ENCODE results near the gene DBI. TPM values are rescaled to one million over a fixed set of nuclear protein-coding genes. Genes with fewer than 3 reads are reported as not detected.

The DBI gene
- total and polyA plus RNA-seq, 2 of the 8 experiments (the other 6 are each of a cell fraction or from before 2014, with no cell fraction given) = 180 to 212 TPM

DNA sequence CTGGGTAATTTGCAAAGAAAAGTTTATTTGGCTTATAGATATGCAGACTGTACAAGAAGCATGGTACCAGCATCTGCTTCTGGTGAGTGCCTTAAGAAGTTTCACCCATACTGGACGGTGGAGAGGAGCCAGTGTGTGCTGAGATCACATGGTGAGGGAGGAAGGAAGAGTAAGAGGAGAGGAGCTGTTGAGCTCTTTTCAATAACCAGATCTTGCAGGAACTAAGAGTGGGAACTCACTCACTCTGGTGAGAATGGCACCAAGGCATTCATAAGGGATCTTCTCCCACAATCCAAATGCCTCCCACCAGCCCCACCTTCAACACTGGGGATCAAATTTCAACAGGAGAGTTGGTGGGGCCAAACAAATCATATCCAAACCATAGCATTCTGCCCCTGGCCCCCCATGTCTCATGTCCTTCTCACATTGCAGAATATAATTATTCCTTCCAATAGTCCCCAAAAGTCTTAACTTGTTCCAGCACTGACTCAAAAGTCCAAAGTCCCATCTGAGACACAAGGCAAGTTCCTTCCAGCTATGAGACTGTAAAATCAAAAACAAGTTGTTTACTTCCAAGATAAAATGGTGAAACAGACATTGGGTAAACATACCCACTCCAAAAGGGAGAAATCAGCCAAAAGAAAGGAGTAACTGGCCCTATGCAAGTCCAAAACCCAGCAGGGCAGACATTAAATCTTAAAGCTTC lies 53.2 kb downstream of the DBI start:
- WGBS, 2 experiments (ENCODE audit: extremely low coverage in 1 of 2, insufficient coverage in 1 of 2, insufficient read length in 1 of 2, insufficient replicate concordance in 2 of 2, low coverage in 1 of 2, low lambda C conversion rate in 2 of 2, missing lambda C conversion rate in 1 of 2) = 67% methylated on average over 1 of the region's 1 CpG; no CpG with 5 or more reads in 1 of the 2 experiments
- no peaks in the 10 kb centered on the region for H3K36me3 ChIP-seq (ENCODE audit: control insufficient read depth in 2 of 4, insufficient read depth in 4 of 4, low read length in 3 of 4)
- H3K79me1 ChIP-seq (ENCODE audit: low read depth, low read length) = no peaks in the 10 kb centered on the region
- H2BK12ac ChIP-seq (ENCODE audit: low read depth, low read length) = no peak overlapping the region
- no peak overlapping the region for H3K9ac ChIP-seq (replicated peaks in 1 of 4; ENCODE audit: extremely low read depth in 1 of 4, low read depth in 3 of 4, low read length in 3 of 4)
- no peaks in the 10 kb centered on the region; a peak in 1 of 7 replicates for H3K27me3 ChIP-seq (replicated peaks in 1 of 4; ENCODE audit: control insufficient read depth in 3 of 4, extremely low read depth in 1 of 4, insufficient read depth in 3 of 4, low read length in 3 of 4)
- no peak overlapping the region for H2AK5ac ChIP-seq (ENCODE audit: low read depth, low read length)
- no peak overlapping the region for H3K23ac ChIP-seq (ENCODE audit: insufficient read length)
- no peak overlapping the region for H2BK120ac ChIP-seq (replicated peaks; ENCODE audit: low read depth, low read length)
- POLR2A ChIA-PET (ENCODE audit: partially characterized antibody) = no interaction called here
- no peak overlapping the region for H2BK20ac ChIP-seq (ENCODE audit: low read length)
- FAIRE-seq (no peak), DNase-seq (ENCODE audit: low read depth in 1 of 2, low spot score in 2 of 2) (no peak)
- no peak for TF ChIP-seq TBP (IDR thresholded peaks at IDR 0.05; ENCODE audit: low read depth, low read length)
- TF ChIP-seq EP300 (IDR thresholded peaks at IDR 0.05; ENCODE audit: borderline replicate concordance in 1 of 2, low read depth in 2 of 2, low read length in 2 of 2) = no peak
- no peak for TF ChIP-seq BACH1 (IDR thresholded peaks at IDR 0.05; ENCODE audit: low read length)
- no peak for TF ChIP-seq YY1 (IDR thresholded peaks at IDR 0.05; ENCODE audit: low read depth, low read length)
- no peak for TF ChIP-seq CBX5 (IDR thresholded peaks at IDR 0.05; ENCODE audit: low read depth, low read length)
- no peak for TF ChIP-seq CREB1 (IDR thresholded peaks at IDR 0.05)
- TF ChIP-seq SIRT6 (IDR thresholded peaks at IDR 0.05; ENCODE audit: low read length) = no peak
- TF ChIP-seq CTBP2 (IDR thresholded peaks at IDR 0.05; ENCODE audit: borderline replicate concordance, insufficient read depth, insufficient read length, low read length) = no peak
- TF ChIP-seq, protein P1, sequence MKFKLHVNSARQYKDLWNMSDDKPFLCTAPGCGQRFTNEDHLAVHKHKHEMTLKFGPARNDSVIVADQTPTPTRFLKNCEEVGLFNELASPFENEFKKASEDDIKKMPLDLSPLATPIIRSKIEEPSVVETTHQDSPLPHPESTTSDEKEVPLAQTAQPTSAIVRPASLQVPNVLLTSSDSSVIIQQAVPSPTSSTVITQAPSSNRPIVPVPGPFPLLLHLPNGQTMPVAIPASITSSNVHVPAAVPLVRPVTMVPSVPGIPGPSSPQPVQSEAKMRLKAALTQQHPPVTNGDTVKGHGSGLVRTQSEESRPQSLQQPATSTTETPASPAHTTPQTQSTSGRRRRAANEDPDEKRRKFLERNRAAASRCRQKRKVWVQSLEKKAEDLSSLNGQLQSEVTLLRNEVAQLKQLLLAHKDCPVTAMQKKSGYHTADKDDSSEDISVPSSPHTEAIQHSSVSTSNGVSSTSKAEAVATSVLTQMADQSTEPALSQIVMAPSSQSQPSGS (IDR thresholded peaks at IDR 0.05; ENCODE audit: low read length) = no peak
- no peak for TF ChIP-seq GTF2F1 (IDR thresholded peaks at IDR 0.05; ENCODE audit: borderline replicate concordance, low read depth, low read length)
- H3K4me3 ChIP-seq (ENCODE audit: extremely low read depth in 1 of 4, insufficient read depth in 2 of 4, low read depth in 3 of 4, low read length in 4 of 4) = no peak overlapping the region
- H4K5ac ChIP-seq (ENCODE audit: insufficient read length, low read depth, low read length) = no peak overlapping the region
- no peak overlapping the region for H3K18ac ChIP-seq (ENCODE audit: extremely low read depth, low read length)
- H3K79me2 ChIP-seq (ENCODE audit: control insufficient read depth in 1 of 2, insufficient read depth in 2 of 2, low read length in 2 of 2) = no peaks in the 10 kb centered on the region
- H3K4me1 ChIP-seq (replicated peaks in 1 of 4; ENCODE audit: control insufficient read depth in 3 of 4, insufficient read depth in 4 of 4, low read length in 3 of 4) = no peaks in the 10 kb centered on the region
- H2BK5ac ChIP-seq (ENCODE audit: low read depth, low read length) = no peak overlapping the region
- no peak overlapping the region for H3K4ac ChIP-seq (replicated peaks; ENCODE audit: insufficient read length, low read depth, low read length)
- no peak overlapping the region for H3K4me2 ChIP-seq (ENCODE audit: insufficient read depth in 1 of 2, low read depth in 2 of 2, low read length in 2 of 2)
- H3K23me2 ChIP-seq (ENCODE audit: low read depth, low read length) = 0 out of 2 replicates have a peak, but pooled peaks cover 1% of the 10 kb centered on the region
- no peaks in the 10 kb centered on the region for H4K20me1 ChIP-seq (replicated peaks in 1 of 2; ENCODE audit: control insufficient read depth in 1 of 2, insufficient read depth in 2 of 2, low read length in 2 of 2)
- no peak overlapping the region for H2BK15ac ChIP-seq (ENCODE audit: low read length)
- CTCF ChIA-PET (ENCODE audit: partially characterized antibody) = interaction anchor here (0.9 to 1.4 kb wide), 2 partner anchors 11 to 12 kb away, joined by 3 to 4 read pairs; no protein-coding TSS in a partner anchor
- no peak overlapping the region for H3K27ac ChIP-seq (ENCODE audit: low read depth, low read length)
- peaks cover 10 to 15% of the 10 kb centered on the region in 2 experiments; a peak in 3 of 4 replicates for H3K9me3 ChIP-seq (ENCODE audit: insufficient read depth in 2 of 2, low read depth in 1 of 2, low read length in 1 of 2)
- no peak overlapping the region for H3K56ac ChIP-seq (replicated peaks; ENCODE audit: insufficient read length, low read depth, low read length)
- no peak overlapping the region for H4K8ac ChIP-seq (ENCODE audit: extremely low read depth, insufficient read depth, low read length)
- no peak overlapping the region for H3K14ac ChIP-seq (ENCODE audit: insufficient read length)
- H4K91ac ChIP-seq (replicated peaks; ENCODE audit: insufficient read length, low read length) = no peak overlapping the region
- no peak overlapping the region for H2AFZ ChIP-seq (ENCODE audit: low read length)
